Left ventricle myocardium inferior (tissue), 1 donor: ENCODE measurements around the gene SLC35F4. TPM values are rescaled to one million over a fixed set of nuclear protein-coding genes. Genes with fewer than 3 reads are reported as not detected.

Experiments used
- DNase-seq: peaks from one replicate; pipeline ENCODE4 v3.0.0-alpha.2; 2020
- H3K27ac ChIP-seq: fragments of 200-600 bp; replicated peaks from 2 replicates; pipeline ENCODE4 v1.8.0; 2021
- H3K27me3 ChIP-seq: fragments of 200-600 bp; 2 replicates; pipeline ENCODE4 v1.8.0; 2021; ENCODE audit warnings: low read depth
- H3K36me3 ChIP-seq: fragments of 200-600 bp; 2 replicates; pipeline ENCODE4 v1.8.0; 2021
- H3K4me1 ChIP-seq: fragments of 200-600 bp; 2 replicates; pipeline ENCODE4 v1.8.0; 2021
- H3K4me3 ChIP-seq: fragments of 200-600 bp; 2 replicates; pipeline ENCODE4 v1.8.0; 2021; ENCODE audit warnings: mild to moderate bottlenecking, moderate library complexity
- H3K9me3 ChIP-seq: fragments of 200-600 bp; replicated peaks from 2 replicates; pipeline ENCODE4 v1.8.0; 2021
- intact Hi-C: fragments of 100-400 bp; cut with micrococcal nuclease; formaldehyde crosslinking; loops from one replicate; pipeline ENCODE4 v1.11.0; 2022
- total RNA-seq: library from RNA; stranded (reverse); fragmentation: NEBNext Ultra II Directional; extraction: Animal tissue kit (Norgen Biotek cat#: 25700); gene quantifications from one replicate; pipeline ENCODE4 v1.2.1, GENCODE V29; 2021
- TF ChIP-seq, protein P1 (sequence below): fragments of 200-600 bp; IDR thresholded peaks from 2 replicates; pipeline ENCODE4 v1.8.0; 2021; ENCODE audit warnings: antibody characterized with exemption, mild to moderate bottlenecking, borderline replicate concordance
- donor health status: DM: no; HTN: yes; CAD: no; lungs with severe emphysema.

Gene SLC35F4
- total RNA-seq, 1 donor from 2014 or later: not detected

GRCh38 chr14:57699947-57700346 is 165.9 kb downstream of the SLC35F4 start:
- H3K36me3 ChIP-seq: no peaks in the 10 kb centered on the region
- no peaks in the 10 kb centered on the region for H3K27me3 ChIP-seq
- DNase-seq: no peak
- no peak overlapping the region for H3K27ac ChIP-seq
- peaks cover 13% of the 10 kb centered on the region for H3K9me3 ChIP-seq
- TF ChIP-seq, protein P1, sequence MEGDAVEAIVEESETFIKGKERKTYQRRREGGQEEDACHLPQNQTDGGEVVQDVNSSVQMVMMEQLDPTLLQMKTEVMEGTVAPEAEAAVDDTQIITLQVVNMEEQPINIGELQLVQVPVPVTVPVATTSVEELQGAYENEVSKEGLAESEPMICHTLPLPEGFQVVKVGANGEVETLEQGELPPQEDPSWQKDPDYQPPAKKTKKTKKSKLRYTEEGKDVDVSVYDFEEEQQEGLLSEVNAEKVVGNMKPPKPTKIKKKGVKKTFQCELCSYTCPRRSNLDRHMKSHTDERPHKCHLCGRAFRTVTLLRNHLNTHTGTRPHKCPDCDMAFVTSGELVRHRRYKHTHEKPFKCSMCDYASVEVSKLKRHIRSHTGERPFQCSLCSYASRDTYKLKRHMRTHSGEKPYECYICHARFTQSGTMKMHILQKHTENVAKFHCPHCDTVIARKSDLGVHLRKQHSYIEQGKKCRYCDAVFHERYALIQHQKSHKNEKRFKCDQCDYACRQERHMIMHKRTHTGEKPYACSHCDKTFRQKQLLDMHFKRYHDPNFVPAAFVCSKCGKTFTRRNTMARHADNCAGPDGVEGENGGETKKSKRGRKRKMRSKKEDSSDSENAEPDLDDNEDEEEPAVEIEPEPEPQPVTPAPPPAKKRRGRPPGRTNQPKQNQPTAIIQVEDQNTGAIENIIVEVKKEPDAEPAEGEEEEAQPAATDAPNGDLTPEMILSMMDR: no peak
- no peaks in the 10 kb centered on the region for H3K4me1 ChIP-seq
- H3K4me3 ChIP-seq: no peak overlapping the region
- intact Hi-C loops: no loop called here

GRCh38 chr14:57692671-57693070 is 173.2 kb downstream of the SLC35F4 start:
- intact Hi-C loops: no loop called here
- Histone ChIP-seq H3K27me3 (peaks cover 2% of the 10 kb centered on the region), H3K4me1 (no peaks in the 10 kb centered on the region), H3K27ac (no peak overlapping the region), H3K4me3 (no peak overlapping the region), H3K9me3 (peaks cover 28% of the 10 kb centered on the region), H3K36me3 (no peaks in the 10 kb centered on the region)
- TF ChIP-seq, protein P1: peak; percentile 53
- DNase-seq: no peak

DNA sequence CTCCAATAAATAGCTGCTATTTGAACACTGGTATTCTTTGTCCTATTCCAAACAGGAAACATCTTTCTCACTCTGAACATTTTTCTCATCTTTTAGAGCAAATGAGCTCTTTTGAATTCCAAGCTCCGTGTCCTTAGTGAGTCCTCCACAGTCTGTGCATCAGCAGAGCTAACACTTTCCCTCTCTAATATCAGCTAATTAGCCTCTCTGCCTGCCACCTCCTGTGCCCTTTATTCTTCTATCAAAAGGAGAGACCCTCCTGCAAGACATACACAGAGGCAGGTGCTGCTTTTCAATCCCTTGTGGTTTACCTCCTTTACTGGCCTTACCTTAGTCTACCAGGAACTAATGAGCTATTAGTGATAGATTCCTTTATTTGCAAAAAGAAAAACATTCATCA is 178.5 kb downstream of the SLC35F4 start:
- Histone ChIP-seq H3K9me3 (no peaks in the 10 kb centered on the region), H3K27ac (no peak overlapping the region), H3K4me1 (no peaks in the 10 kb centered on the region), H3K36me3 (no peaks in the 10 kb centered on the region), H3K27me3 (peaks cover 6% of the 10 kb centered on the region), H3K4me3 (no peak overlapping the region)
- intact Hi-C loops: no loop called here
- DNase-seq: no peak
- TF ChIP-seq, protein P1: no peak

GRCh38 chr14:57686304-57686703 is 179.6 kb downstream of the SLC35F4 start:
- H3K4me1 ChIP-seq: no peaks in the 10 kb centered on the region
- TF ChIP-seq, protein P1: no peak
- H3K4me3 ChIP-seq: no peak overlapping the region
- no peaks in the 10 kb centered on the region for H3K36me3 ChIP-seq
- no peak overlapping the region for H3K27ac ChIP-seq
- H3K27me3 ChIP-seq: peaks cover 6% of the 10 kb centered on the region
- intact Hi-C loops: no loop called here
- no peak for DNase-seq
- peaks cover 4% of the 10 kb centered on the region for H3K9me3 ChIP-seq

DNA sequence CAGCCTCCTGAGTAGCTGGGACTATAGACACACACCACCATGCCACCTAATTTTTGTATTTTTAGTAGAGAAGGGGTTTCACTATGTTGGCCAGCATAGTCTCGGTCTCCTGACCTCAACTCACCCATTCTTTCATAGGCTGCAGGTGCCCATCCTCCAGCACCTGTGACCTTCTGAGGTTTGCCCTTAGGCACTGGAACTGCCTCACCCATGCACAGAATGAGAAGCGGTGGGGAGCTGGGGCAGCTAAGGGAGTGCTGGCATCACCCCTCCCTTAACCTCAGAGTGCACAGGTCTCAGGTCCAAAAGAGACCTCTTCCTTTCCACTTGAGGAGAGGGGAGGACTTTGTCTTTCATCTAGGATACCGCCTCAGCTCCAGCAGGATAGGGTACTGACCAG is 194.9 kb downstream of the SLC35F4 start:
- no peaks in the 10 kb centered on the region for H3K27me3 ChIP-seq
- no peaks in the 10 kb centered on the region for H3K36me3 ChIP-seq
- H3K4me3 ChIP-seq: no peak overlapping the region
- intact Hi-C loops: no loop called here
- H3K27ac ChIP-seq: no peak overlapping the region
- no peaks in the 10 kb centered on the region for H3K4me1 ChIP-seq
- DNase-seq: no peak
- TF ChIP-seq, protein P1: no peak
- peaks cover under 1% of the 10 kb centered on the region for H3K9me3 ChIP-seq

- no peaks in the 10 kb centered on the region for H3K36me3 ChIP-seq
- H3K4me3 ChIP-seq: no peak overlapping the region
- no peak overlapping the region for H3K27ac ChIP-seq
- TF ChIP-seq, protein P1: no peak
- intact Hi-C loops: no loop called here
- H3K9me3 ChIP-seq: peaks cover 24% of the 10 kb centered on the region
- H3K4me1 ChIP-seq: no peaks in the 10 kb centered on the region
- H3K27me3 ChIP-seq: peaks cover 4% of the 10 kb centered on the region
- DNase-seq: no peak
These were observed 205.7 kb downstream of the SLC35F4 start for GRCh38 chr14:57660208-57660607.
